Left cardiac atrium (tissue), 4 donors: ENCODE data around the gene PRR15L. TPM values are rescaled to one million over a fixed set of nuclear protein-coding genes. Genes with fewer than 3 reads are reported as not detected.
A peak's percentile ranks its signal among the peaks of the same experiment; 100 is the strongest.
"Not testable (repeated sequence)": the region's sequence is repeated elsewhere in the genome, so short reads cannot be mapped to it uniquely, and the experiment has no call there.

Source experiments
- ATAC-seq, 2 donors: fragments of 200-7000 bp; cut with Tn5 transposase; one replicate each; pipeline ENCODE4 v1.9.1; 2020; ENCODE audit warnings: mild to moderate bottlenecking in 2 of 2, moderate library complexity in 2 of 2
- DNase-seq: peaks from one replicate; pipeline ENCODE4 v3.0.0-alpha.2; 2020
- intact Hi-C, 2 donors: fragments of 100-400 bp; cut with DNase I; formaldehyde crosslinking; loops; one replicate each; pipeline versions ENCODE4 v1.14.1 to v1.15.1; 2022 to 2023
- total RNA-seq, 2 donors: library from RNA; stranded (reverse); fragmentation: NEBNext Ultra II Directional; extraction: Animal tissue kit (Norgen Biotek cat#: 25700); gene quantifications; one replicate each; pipeline ENCODE4 v1.2.1, GENCODE V29; 2021
- donor health status: DM: no; HTN: yes; CAD: no.
- donor health status: DM: no; HTN: yes; CAD: no; lungs with severe emphysema.
- donor health status: DM: yes; HTN: yes; CAD: no.
- donor health status: Dilated cardiomyopathy.

Gene PRR15L
- total RNA-seq, 2 donors from 2014 or later: 0.47 to 0.62 TPM

DNA sequence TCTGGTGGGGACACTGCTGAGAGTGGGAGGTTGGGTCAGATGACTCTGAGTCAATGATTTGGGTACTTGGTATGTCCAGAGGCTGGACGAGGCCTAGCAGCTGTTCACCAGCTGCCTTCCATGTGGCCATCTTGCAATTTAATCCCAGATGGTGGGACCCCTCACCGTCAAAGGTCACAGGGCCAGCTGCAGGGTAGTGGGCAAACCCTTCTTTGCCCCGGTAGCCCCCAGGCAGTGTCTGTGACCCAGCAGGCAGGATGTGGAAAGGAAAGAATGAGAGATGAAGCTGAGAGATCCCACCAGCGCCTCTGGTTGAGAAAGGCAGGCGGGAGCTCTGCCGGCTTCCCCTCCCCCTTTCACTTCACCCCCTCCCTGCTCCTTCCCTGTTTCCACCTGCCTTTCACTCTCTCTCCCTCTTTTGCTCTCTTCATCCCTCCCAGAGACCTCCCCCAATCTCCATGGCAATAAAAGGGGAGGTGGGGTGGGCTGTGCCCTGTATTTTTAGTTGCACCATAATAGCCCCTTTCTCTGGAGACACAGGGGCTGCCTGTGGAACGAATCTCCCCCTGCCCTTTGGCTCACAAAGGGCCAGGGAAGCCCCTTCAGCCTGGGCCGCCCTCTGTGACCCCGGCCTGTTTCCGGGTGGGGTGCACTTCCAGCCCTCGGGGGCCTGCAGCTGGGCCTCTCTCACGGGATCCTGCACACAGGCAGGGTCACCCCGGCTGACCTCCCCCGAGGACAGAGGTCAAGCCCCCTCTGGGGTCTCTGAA is 33.5 kb upstream of the PRR15L start:
- ATAC-seq (no peak), DNase-seq (no peak)
- intact Hi-C loops: no loop called here

- ATAC-seq (no peak), DNase-seq (no peak)
- intact Hi-C loops: no loop called here
Measured at GRCh38 chr17:47989700-47990099, 32.0 kb upstream of the PRR15L start.

- DNase-seq: no peak
- ATAC-seq: no peak
- intact Hi-C loops: no loop called here
Measured at GRCh38 chr17:47989159-47989558, 31.5 kb upstream of the PRR15L start.

- ATAC-seq, DNase-seq, intact Hi-C loops: not testable (repeated sequence)
Measured at GRCh38 chr17:47988445-47988844, 30.8 kb upstream of the PRR15L start.

- ATAC-seq: peak; percentile 28 to 70
- DNase-seq: no peak
- intact Hi-C loops: no loop called here
Measured at GRCh38 chr17:47987240-47987835, 29.7 kb upstream of the PRR15L start.

DNA sequence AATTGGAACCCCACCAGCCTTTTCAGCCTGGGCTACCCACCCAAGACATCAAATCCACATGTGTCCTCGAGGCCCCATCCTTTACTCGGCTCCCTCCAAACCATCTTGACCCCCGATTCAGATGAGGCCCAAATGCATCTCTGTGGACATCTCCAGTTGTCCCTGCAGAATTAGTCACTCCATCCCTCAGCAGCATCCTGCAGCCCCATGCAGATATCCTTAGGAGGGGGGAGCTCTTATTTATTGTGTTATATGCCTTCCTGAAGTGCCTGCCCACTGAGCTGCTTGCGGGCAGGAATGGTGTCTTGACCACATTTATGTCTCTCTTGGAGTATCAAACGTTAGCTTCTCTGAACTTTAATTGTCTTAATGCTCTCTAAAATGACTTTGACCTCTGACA is 28.8 kb upstream of the PRR15L start:
- DNase-seq (no peak), ATAC-seq (no peak)
- intact Hi-C loops: no loop called here

- intact Hi-C loops: no loop called here
- DNase-seq (no peak), ATAC-seq (peak; percentile 52 to 86)
Measured at GRCh38 chr17:47983492-47984223, 26.0 kb upstream of the PRR15L start.

GRCh38 chr17:47982645-47983390 is 25.1 kb upstream of the PRR15L start:
- intact Hi-C loops: no loop called here
- DNase-seq (no peak), ATAC-seq (no peak)

DNA sequence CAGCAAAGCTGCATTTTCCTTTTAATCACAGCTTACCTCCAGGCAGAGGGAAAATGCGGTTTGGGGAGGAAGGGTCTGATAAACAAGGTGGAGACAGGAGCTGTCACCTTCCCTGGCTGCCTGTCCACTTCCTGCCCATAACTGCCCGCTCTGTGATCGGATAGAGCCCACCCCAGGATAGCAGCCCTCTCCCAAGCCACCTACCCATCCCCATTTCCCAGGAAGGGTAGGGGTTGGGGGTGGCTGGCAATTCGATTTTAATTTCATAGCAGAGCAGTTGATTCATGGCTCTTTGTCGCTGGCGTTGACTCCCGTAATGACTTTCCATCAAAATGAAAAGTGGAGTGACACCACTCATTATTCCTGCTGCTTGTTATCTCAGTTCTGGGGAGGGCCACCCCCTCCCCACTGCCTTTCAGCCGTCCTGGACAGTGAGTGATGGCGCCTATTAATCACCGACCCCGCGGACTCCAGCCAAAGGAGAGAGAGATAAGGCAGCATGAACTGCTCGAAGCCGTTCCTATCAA is 24.5 kb upstream of the PRR15L start:
- intact Hi-C loops: no loop called here
- DNase-seq: no peak
- ATAC-seq: peak in 1 of 2 donors; percentile 11

DNA sequence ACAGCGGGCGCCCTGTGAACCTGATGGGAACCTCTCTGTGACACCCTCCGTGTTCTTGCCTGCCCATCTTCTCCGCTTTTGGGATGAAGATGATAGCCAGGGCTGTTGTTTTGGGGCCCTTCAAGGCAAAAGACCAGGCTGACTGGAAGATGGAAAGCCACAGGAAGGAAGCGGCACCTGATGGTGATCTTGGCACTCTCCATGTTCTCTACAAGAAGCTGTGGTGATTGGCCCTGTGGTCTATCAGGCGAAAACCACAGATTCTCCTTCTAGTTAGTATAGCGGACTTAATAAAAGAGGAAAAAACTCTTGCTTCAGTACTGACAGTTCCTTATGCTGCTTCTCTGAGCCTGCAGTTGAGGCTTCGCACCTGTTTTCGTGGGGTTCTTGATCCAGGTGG is 23.8 kb upstream of the PRR15L start:
- ATAC-seq (no peak), DNase-seq (no peak)
- intact Hi-C loops: no loop called here

GRCh38 chr17:47980541-47980940 is 22.9 kb upstream of the PRR15L start:
- intact Hi-C loops: no loop called here
- DNase-seq: no peak
- no peak for ATAC-seq

- ATAC-seq: peak; percentile 67 to 81
- intact Hi-C loops: loop anchor here (1.0 to 2.0 kb wide), 2 partner anchors 40 kb away; no protein-coding TSS in a partner anchor
- peak; percentile 63 for DNase-seq
Measured at GRCh38 chr17:47978324-47978723, 20.6 kb upstream of the PRR15L start.

DNA sequence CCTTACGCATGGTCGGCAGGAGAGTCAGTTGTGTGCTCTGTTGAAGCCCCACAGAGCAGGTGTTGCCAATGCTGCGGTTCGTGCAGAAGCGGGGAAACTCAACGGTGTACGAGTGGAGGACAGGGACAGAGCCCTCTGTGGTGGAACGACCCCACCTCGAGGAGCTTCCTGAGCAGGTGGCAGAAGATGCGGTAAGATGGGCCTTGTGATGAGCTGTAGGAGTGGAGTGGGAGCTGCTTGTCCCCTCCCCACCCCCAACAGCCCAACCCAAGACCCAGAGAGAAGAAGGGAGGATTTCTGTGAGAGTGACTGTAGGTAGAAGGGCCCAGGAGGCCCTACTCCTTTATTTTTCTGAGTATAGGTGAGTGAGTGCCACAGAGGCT is 18.1 kb upstream of the PRR15L start:
- DNase-seq (no peak), ATAC-seq (no peak)
- intact Hi-C loops: no loop called here

DNA sequence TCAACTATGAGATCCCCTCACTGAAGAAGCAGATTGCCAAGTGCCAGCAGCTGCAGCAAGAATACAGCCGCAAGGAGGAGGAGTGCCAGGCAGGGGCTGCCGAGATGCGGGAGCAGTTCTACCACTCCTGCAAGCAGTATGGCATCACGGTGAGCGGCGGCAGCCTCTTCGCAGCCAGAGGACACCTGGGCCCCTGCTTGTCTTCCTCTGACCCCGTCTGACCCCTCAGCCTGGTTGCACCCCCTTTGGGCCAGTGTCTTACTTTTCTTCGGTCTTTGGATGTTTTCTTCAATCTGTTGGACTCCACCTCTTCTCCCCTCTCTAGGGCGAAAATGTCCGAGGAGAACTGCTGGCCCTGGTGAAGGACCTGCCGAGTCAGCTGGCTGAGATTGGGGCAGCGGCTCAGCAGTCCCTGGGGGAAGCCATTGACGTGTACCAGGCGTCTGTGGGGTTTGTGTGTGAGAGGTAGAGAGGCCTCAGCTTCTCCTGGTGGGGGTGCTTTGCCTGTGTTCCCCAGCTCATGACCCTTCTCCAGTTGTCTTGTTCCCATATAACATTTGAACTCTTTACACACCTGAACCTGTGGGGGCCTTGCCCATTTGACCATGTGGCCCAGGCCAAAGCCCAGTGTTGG is 17.6 kb upstream of the PRR15L start:
- DNase-seq (no peak), ATAC-seq (no peak)
- intact Hi-C loops: no loop called here

DNA sequence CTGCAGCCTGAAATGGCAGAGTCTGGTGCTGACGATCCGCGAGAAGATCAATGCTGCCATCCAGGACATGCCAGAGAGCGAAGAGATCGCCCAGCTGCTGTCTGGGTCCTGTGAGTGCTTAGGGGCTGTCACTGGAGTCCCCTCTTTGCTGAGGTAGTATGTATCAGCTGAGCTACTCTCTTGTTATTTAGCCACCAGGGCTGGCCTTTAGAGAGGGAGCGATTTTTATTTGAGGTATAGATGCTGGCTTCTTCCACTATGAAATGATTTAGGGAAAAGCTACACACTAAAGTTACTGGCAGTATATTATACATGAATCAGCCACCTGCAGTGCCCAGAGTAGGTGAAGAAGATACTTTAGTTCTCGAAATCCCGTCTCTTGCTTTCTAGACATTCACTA is 15.9 kb upstream of the PRR15L start:
- intact Hi-C loops: no loop called here
- DNase-seq (no peak), ATAC-seq (no peak)

- peak; percentile 100 for DNase-seq
- intact Hi-C loops: loop anchor here (2.0 kb wide), 3 partner anchors 76 to 130 kb away; partner anchors contain the start of gene SCRN2 (in 1 of the 2)
- peak; percentile 99 to 100 for ATAC-seq
Measured at GRCh38 chr17:47970725-47971499, 13.2 kb upstream of the PRR15L start, which contains the start of gene CDK5RAP3. CDK5RAP3 (plus strand) TSS chr17:47971113; CDS start chr17:47971147, 34 bp downstream.

DNA sequence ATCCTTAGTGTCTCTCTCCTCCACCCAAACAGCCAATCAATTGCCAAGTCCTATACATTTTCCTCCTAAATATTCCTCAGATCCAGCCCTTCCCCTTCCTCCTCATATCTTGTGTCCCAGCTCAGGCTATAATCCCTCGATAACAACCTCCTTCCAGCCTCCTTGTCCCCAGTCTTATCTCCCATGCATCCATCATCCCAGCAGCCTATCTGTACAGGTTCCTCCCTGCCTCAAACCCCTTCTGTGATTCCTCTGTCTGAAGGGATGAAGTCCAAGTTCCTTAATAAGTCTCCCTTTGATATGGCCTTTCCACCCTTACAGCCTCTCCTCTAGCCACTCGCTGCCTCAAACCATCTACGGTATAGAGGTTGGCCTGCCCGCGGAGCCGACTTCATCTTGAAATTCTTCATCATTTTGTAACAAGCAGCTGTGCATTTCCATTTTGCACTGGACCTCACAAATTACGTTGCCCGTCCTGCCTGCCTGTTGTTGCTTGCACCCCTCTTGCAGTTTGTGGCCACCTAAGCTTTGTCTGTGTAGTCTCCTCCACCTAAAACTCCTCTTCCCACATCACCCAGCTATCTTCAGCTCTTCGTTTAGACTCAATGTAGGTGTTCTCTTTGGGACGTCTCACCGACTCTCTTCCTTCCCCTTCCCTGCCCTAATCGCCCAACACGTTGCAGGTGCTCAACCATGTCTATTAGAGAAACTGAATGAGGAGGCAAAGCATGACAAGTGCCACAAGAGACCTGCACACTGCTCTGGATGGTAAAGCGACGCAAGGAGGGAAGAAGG is 12.4 kb upstream of the PRR15L start:
- no peak for DNase-seq
- intact Hi-C loops: loop anchor here (2.0 kb wide), 3 partner anchors 75 to 129 kb away; partner anchors contain the start of gene SCRN2 (in 1 of the 2)
- ATAC-seq: no peak
